Esophagus squamous epithelium (tissue), 4 donors: ENCODE data around the gene SLC25A48.

ENCODE experiments used
- CTCF ChIP-seq, 6 experiments: fragments of 450-650 bp in 4 of 6; fragments of 200-600 bp in 2 of 6; sonication (generic) in 2 of 6; IDR thresholded peaks; one replicate each; pipeline ENCODE4 v1.5.1; 2016 to 2019; ENCODE audit warnings: antibody characterized with exemption in 6 of 6, mild to moderate bottlenecking in 4 of 6, moderate library complexity in 4 of 6
- POLR2A ChIP-seq, 4 donors: fragments of 450-650 bp; IDR thresholded peaks; one replicate each; pipeline ENCODE4 v1.6.1; 2017; ENCODE audit warnings: antibody characterized with exemption in 4 of 4, mild to moderate bottlenecking in 4 of 4, moderate library complexity in 3 of 4

- TF ChIP-seq CTCF (IDR thresholded peaks at IDR 0.05) (no peak), POLR2A (IDR thresholded peaks at IDR 0.05) (no peak)
These were observed 25.2 kb downstream of the SLC25A48 start for GRCh38 chr5:135859641-135860040.
